Raji (cell line): Measurements from ENCODE around the gene ERCC4.

Experiments used
- POLR2A ChIP-seq: IDR thresholded peaks from 2 replicates; pipeline ENCODE4 v1.6.1; 2011; ENCODE audit warnings: low read depth, low read length, control low read depth; ENCODE audit not compliant: insufficient read depth

Gene ERCC4

DNA sequence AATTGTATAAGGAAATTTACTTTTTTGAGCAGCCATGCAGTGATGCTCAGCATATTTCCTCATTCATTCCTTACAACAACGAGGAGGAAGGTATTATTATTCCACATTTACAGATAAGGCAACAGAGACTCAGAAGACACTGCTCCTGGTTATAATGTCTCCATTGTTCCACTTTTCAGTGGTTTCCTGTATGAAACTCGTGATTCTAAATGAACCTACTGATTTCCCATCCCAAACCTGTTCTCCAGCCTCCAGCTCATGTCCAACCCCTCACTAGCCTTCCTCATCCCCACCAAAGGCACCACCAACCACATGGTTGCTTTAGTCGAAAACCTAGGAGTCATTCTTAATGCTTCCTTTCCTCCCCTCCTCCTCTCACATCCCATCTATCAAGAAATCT, 12.5 kb upstream of the ERCC4 start:
- no peak for TF ChIP-seq POLR2A

DNA sequence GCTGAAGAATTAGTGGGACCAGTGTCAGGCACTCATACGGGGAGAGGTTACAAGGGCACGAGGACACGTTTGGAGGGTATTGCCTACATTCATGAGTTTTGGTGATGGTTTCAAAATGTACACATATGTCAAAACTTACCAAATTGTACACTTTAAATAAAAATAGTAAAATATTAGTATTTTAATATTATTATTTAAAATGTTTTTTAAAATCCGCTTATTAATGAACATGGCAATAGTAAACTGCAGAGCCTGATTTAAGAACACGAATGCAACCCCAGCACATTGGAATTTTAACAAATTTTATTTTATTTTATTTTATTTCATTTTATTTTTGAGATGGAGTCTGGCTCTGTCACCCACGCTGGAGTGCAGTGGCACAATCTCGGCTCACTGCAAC, 10.9 kb upstream of the ERCC4 start:
- no peak for TF ChIP-seq POLR2A

DNA sequence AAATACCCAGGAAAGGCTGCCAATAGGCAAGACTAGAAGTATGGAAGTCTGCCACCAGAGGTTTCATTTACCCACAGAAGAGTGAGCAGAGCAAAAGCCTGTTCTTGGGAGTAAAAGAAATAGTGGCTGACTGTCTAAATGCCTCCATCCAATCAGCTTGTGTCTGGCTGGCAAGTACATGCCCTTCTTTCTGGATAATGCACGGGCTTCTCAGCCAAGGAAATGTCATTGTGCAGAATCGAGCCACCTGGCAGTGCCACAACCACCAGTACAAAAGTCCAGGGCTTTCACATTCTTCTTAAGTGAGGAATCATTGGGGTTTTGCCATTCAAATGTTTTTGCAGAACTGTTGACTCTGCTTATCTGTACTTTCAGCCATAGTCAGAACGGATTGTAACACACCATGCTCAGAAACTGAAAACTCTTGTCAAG, 10.1 kb upstream of the ERCC4 start:
- TF ChIP-seq POLR2A, result no peak

DNA sequence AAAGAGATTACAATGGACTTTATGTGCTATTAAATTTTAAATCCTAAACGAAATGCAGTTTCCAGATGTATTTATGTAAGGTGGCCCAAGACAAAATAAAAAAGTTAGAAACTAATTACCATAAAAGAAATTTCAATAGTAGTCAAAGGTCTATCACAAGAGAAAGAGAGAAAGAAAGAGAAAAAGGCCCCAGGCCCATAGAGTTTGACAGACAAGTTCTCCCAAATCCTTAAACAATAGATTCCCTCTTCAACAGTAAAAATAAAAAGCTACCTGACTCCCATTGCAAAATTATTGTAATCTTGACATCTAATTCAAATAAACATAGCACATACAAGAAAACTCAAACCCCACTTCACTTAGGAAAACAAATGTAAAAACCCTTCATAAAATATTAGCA, 8.6 kb upstream of the ERCC4 start:
- no peak for TF ChIP-seq POLR2A

DNA sequence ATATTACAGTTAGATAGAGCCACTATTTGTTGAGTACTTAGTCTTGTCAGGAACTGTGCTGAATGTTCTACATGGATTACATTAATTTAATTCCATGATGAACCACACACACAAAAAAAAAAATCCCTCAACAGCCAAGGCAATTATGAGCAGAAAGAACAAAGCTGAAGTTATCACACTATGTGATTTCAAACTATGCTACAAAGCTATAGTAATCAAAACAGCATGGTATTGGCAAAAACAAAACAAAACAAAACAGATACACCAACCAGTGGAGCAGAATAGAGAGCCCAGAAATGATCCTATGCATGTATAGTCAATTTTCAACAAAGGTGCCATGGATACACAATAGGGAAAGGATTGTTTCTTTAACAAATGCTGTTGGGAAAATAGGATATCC, 8.1 kb upstream of the ERCC4 start:
- no peak for TF ChIP-seq POLR2A

DNA sequence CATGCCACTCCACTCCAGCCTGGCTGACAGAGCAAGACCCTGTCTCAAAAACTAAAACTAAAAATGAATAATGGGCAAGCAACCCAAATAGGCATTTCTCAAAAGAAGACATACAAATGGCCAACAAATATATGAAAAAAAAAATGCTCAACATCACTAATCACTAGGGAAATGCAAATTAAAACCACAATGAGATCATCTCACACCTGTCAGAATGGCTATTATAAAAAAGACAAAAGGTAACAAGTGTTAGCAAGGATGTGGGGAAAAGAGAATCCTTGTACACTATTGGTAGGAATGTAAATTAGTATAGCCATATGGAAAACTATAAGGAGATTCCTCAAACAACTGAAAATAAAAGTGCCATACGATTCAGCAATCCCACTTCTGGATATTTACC, 7.1 kb upstream of the ERCC4 start:
- TF ChIP-seq POLR2A, result no peak

DNA sequence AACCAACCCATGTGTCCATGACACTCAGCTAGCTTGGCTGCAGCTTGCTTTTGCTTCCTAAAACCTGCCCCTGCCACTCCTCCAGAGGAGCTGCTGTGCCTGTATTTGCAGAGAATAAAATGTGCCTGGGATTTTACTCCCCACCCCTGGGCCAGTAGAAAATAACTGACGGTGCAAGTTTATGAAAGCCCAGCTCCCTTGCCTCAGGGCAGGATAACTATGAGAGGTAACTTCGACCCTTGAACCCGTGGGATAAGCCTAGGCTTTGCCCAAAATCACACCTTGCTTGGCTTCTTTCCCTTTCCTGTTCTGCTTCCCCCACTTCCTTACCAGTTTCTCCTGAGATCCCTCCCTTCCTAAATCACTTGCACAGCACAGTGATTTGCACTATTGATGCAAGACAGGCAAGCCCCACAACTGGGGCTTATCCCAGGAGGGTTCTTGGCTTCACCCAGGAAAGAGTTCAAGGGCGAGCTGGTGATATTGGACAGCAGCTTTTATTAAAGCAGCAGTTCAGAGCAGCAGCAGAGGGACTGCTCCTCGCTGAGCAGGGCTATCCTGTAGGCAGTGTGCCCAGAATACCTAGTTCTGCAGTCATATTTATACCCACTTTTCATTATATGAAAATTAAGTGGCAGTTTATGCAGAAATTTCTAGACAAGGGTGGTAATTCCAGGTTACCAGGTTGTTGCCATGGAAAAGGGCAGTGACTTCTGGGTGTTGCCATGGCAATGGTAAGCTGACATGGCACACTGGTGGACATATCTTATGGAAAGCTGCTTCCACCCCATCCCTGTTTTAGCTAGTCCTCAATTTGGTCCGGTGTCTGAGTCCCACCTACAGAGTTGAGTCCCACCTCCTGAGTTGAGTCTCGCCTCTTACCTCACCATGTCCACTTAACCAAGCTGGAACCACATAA, 6.3 kb upstream of the ERCC4 start:
- no peak for TF ChIP-seq POLR2A

DNA sequence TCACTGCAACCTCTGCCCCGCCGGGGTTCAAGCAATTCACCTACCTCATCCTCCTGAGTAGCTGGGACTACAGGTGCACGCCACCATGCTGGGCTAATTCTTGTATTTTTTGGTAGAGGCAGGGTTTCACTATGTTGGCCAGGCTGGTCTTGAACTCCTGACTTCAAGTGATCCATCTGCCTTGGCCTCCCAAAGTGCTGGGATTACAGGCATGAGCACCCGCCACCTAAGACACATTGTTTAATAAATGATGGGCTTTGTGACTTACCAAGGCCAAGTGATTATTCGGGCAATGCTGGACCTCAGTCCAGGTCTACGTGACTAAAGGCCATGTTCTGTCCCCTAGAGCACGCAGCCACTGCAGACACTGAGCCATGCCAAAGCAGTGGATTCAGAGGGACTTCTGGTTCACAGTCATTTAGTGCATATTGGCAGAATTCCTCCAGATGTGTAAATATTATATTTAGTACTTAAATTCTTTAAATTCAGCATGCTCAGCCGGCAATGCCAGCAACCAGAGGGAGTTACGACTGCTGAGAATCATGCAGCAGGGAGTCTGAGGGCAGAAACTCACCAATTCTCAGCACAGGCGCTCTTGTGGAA, 4.8 kb upstream of the ERCC4 start:
- TF ChIP-seq POLR2A, result no peak

DNA sequence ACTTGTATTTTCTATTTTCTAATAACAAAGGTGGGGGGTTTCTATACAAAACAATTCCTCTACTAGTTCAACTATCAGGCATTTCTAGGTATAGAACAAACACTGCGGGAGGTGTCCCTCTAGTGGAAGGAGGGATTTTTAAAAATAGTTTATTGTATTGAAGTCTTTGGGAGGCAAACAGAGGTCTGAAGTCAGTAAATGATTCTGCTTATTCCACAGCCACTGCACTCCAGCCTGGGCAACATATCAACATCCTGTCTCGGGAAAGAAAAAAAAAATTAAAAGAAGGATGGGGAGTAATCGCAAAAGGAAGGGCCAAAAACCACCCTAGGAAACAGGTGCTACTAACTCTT, 648 bp upstream of the ERCC4 start:
- TF ChIP-seq POLR2A, result no peak

DNA sequence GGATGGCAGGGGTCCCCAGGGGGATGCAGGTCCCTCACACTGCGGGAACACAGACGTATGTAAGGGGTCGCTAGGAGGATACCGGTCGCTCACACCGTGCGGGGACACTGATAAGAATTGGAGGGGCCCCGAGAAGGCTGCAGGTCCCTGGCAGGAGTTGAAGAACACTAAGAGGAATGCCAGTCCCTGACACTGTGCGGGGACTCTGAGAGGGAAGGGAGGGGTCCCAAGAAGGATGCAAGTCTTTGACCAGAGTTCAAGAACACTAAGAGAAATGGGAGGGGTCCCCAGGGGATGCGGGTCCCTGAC, 510 bp downstream of the ERCC4 start:
- no peak for TF ChIP-seq POLR2A

DNA sequence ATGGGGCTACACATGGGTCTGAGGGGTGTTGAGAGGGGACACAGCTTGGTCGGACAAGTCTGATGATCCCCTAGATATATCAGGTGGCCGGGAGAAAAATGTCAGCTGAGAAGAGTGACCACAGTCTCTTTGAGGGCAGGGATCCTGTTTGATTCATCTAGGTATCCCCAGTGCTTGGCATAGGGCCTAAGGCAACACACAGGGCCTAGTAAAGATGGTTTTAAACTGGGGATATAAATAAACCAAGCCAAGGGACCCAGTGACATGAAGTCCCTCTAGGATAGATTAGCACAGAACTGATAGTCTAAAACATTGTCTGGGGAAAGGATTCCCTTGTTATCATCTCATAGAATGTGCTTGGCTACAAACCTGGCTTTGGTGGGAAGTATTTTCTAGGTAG, 1.4 kb downstream of the ERCC4 start:
- no peak for TF ChIP-seq POLR2A

DNA sequence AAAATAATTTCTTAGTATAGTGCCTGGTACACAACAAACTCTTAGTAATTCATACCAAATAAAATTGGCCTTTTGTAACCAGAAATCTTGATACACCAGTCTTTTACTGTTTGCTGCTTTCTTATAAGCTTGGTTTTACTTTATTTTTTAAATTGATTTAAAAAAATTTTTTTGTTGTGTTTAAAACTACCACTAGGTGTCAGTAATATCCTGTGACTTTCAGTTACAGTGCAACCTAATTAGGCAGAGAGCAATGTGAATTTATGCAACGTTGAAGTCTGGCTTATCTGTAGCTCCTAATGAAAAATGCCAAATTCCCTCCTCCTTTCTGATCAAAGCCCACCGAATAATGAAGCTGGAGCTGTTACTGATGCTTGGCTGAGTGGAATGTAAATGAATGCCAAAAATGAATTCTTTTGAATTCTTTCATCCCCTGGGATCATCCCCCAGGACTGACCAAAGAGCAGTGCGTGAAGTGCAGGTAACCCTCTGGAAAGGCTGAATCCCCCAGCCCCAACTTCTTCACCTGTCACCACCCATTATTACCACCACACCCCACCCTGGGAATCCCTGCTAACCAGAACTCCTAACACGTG, 3.8 kb downstream of the ERCC4 start:
- TF ChIP-seq POLR2A, result no peak

DNA sequence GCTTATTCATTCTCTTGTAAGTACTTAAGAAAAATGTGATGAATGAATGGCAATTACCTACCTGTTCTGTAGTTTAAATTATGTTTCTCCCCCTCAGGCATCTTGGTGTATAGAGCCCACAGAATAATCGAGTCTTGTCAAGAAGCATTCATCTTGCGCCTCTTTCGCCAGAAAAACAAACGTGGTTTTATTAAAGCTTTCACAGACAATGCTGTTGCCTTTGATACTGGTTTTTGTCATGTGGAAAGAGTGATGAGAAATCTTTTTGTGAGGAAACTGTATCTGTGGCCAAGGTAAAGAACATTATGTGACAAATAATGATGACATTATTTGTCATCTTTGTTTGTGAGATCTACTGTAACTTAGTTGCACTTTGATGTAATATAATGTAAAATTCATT, 6.5 kb downstream of the ERCC4 start:
- TF ChIP-seq POLR2A, result no peak

DNA sequence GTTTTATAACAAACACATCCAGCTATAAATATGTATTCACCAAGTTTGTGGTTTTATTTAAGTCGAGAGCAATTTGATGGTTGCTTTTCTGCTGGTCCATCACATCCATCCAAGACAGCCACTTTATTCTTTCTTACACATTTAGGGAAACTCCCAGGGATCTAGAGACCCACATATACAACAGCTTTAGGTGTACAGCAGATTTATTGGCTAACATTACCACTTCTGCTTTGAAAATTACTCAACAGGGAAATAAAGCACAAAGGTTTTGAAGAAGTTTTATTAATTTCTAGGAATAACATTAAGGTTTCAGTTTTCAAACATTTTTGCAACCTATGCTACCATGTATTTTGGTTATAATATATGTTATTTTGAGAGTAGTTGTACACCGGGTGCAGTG, 6.9 kb downstream of the ERCC4 start:
- no peak for TF ChIP-seq POLR2A

DNA sequence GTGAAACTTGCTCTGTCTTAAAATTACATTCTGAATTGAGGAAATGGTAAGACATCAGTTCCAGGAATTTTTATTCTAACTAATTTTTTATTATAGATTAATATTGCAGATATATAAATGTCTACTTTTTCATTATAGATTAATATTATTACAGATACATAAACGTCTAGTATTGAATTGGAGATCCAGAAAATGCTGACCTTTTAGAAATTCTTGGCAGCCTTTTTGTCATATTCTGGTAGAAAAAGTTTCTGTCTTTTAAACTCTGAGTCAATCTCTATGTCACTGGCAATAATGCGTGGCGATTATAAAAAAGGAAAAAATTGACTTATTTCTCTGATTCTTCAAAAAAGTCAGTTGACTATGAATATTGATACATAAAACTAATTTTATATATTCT, 8.7 kb downstream of the ERCC4 start:
- TF ChIP-seq POLR2A, result no peak

DNA sequence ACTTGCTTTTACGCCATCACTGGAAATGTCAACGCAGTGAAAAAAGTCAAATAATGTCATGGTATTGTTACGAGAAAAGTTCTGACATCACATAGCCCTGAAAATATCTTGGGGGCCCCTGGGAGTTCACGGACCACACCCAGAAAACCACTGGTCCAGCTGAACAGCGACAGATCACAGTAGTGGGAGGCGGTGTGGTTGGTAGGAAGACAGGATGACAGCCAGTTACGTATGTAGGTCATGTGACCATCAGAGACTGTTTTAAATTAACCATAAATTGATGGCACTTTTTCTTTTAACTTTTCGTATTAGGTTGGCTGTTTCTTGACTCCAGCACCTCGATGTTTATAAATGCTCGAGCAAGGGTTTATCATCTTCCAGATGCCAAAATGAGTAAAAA, 11.9 kb downstream of the ERCC4 start:
- TF ChIP-seq POLR2A, result no peak
